Rectal smooth muscle tissue (tissue), 1 donor: ENCODE results near the gene HNF4A.

Source experiments
- H3K27ac ChIP-seq: one replicate; pipeline ENCODE4 v1.7.0; 2013; ENCODE audit warnings: low read depth, low read length, inconsistent platforms
- H3K27me3 ChIP-seq: one replicate; pipeline ENCODE4 v1.7.0; 2013; ENCODE audit warnings: low read length; ENCODE audit not compliant: control insufficient read depth, insufficient read depth
- H3K36me3 ChIP-seq: one replicate; pipeline ENCODE4 v1.7.0; 2013; ENCODE audit warnings: low read length; ENCODE audit not compliant: control insufficient read depth, insufficient read depth
- H3K4me1 ChIP-seq: one replicate; pipeline ENCODE4 v1.7.0; 2013; ENCODE audit warnings: low read length; ENCODE audit not compliant: control insufficient read depth, insufficient read depth
- H3K4me3 ChIP-seq: one replicate; pipeline ENCODE4 v1.7.0; 2013; ENCODE audit warnings: low read length
- H3K9ac ChIP-seq: one replicate; pipeline ENCODE4 v1.7.0; 2013; ENCODE audit warnings: low read length

HNF4A gene

GRCh38 chr20:44415833-44416715, 60.6 kb downstream of the HNF4A start:
- Histone ChIP-seq H3K9ac (no peak overlapping the region), H3K4me3 (no peak overlapping the region), H3K27me3 (no peaks in the 10 kb centered on the region), H3K27ac (no peak overlapping the region), H3K4me1 (no peaks in the 10 kb centered on the region), H3K36me3 (no peaks in the 10 kb centered on the region)

- no peak overlapping the region for H3K27ac ChIP-seq
Measured at GRCh38 chr20:44418069-44418905, 62.8 kb downstream of the HNF4A start.

GRCh38 chr20:44419131-44419844, 63.8 kb downstream of the HNF4A start:
- Histone ChIP-seq H3K27ac (no peak overlapping the region), H3K4me1 (no peaks in the 10 kb centered on the region), H3K4me3 (no peak overlapping the region), H3K27me3 (no peaks in the 10 kb centered on the region), H3K36me3 (no peaks in the 10 kb centered on the region), H3K9ac (no peak overlapping the region)

More at GRCh38 chr20:44418069-44418905, 62.8 kb downstream of the HNF4A start:
- no peaks in the 10 kb centered on the region for H3K4me1 ChIP-seq
- no peak overlapping the region for H3K9ac ChIP-seq
- no peaks in the 10 kb centered on the region for H3K36me3 ChIP-seq
- H3K4me3 ChIP-seq = no peak overlapping the region
- H3K27me3 ChIP-seq = no peaks in the 10 kb centered on the region

GRCh38 chr20:44420497-44420896, 65.0 kb downstream of the HNF4A start:
- Histone ChIP-seq H3K4me1 (no peaks in the 10 kb centered on the region), H3K4me3 (no peak overlapping the region)

GRCh38 chr20:44422083-44422482, 66.6 kb downstream of the HNF4A start:
- H3K27me3 ChIP-seq = no peaks in the 10 kb centered on the region
- H3K36me3 ChIP-seq = no peaks in the 10 kb centered on the region
- H3K4me3 ChIP-seq = no peak overlapping the region
- no peaks in the 10 kb centered on the region for H3K4me1 ChIP-seq
- no peak overlapping the region for H3K27ac ChIP-seq
- no peak overlapping the region for H3K9ac ChIP-seq

More at GRCh38 chr20:44420497-44420896, 65.0 kb downstream of the HNF4A start:
- no peaks in the 10 kb centered on the region for H3K36me3 ChIP-seq
- H3K9ac ChIP-seq = no peak overlapping the region
- no peaks in the 10 kb centered on the region for H3K27me3 ChIP-seq
- no peak overlapping the region for H3K27ac ChIP-seq

- H3K4me3 ChIP-seq = no peak overlapping the region
- H3K27ac ChIP-seq = no peak overlapping the region
Measured at GRCh38 chr20:44423480-44423879, 68.0 kb downstream of the HNF4A start.

GRCh38 chr20:44424039-44424495, 68.6 kb downstream of the HNF4A start:
- Histone ChIP-seq H3K36me3 (no peaks in the 10 kb centered on the region), H3K27me3 (no peaks in the 10 kb centered on the region), H3K27ac (no peak overlapping the region), H3K9ac (no peak overlapping the region), H3K4me3 (no peak overlapping the region), H3K4me1 (no peaks in the 10 kb centered on the region)

More at GRCh38 chr20:44423480-44423879, 68.0 kb downstream of the HNF4A start:
- Histone ChIP-seq H3K9ac (no peak overlapping the region), H3K27me3 (no peaks in the 10 kb centered on the region), H3K4me1 (no peaks in the 10 kb centered on the region), H3K36me3 (no peaks in the 10 kb centered on the region)

GRCh38 chr20:44425923-44426322, 70.4 kb downstream of the HNF4A start:
- Histone ChIP-seq H3K36me3 (peaks cover 5% of the 10 kb centered on the region), H3K27me3 (no peaks in the 10 kb centered on the region), H3K27ac (no peak overlapping the region), H3K4me1 (no peaks in the 10 kb centered on the region), H3K9ac (no peak overlapping the region), H3K4me3 (no peak overlapping the region)

GRCh38 chr20:44426879-44427790, 71.6 kb downstream of the HNF4A start:
- H3K4me1 ChIP-seq = no peaks in the 10 kb centered on the region
- H3K9ac ChIP-seq = no peak overlapping the region
- no peaks in the 10 kb centered on the region for H3K27me3 ChIP-seq
- no peak overlapping the region for H3K4me3 ChIP-seq
- peaks cover 5% of the 10 kb centered on the region for H3K36me3 ChIP-seq
- no peak overlapping the region for H3K27ac ChIP-seq

GRCh38 chr20:44427804-44428173, 72.3 kb downstream of the HNF4A start:
- Histone ChIP-seq H3K9ac (no peak overlapping the region), H3K4me1 (no peaks in the 10 kb centered on the region), H3K4me3 (no peak overlapping the region), H3K36me3 (peaks cover 5% of the 10 kb centered on the region), H3K27me3 (no peaks in the 10 kb centered on the region), H3K27ac (no peak overlapping the region)

- H3K27ac ChIP-seq = no peak overlapping the region
- H3K27me3 ChIP-seq = no peaks in the 10 kb centered on the region
- H3K4me3 ChIP-seq = no peak overlapping the region
- H3K36me3 ChIP-seq = peaks cover 5% of the 10 kb centered on the region
- no peaks in the 10 kb centered on the region for H3K4me1 ChIP-seq
- no peak overlapping the region for H3K9ac ChIP-seq
Measured at GRCh38 chr20:44428174-44429016, 72.9 kb downstream of the HNF4A start.
